Left ventricle myocardium inferior (tissue), 1 donor: ENCODE data around the gene AKR1C1. TPM values are rescaled to one million over a fixed set of nuclear protein-coding genes. Genes with fewer than 3 reads are reported as not detected.
"Not testable (repeated sequence)": the region's sequence is repeated elsewhere in the genome, so short reads cannot be mapped to it uniquely, and the experiment has no call there.

Experiments used
- DNase-seq: peaks from one replicate; pipeline ENCODE4 v3.0.0-alpha.2; 2020
- H3K27ac ChIP-seq: fragments of 200-600 bp; replicated peaks from 2 replicates; pipeline ENCODE4 v1.8.0; 2021
- H3K27me3 ChIP-seq: fragments of 200-600 bp; 2 replicates; pipeline ENCODE4 v1.8.0; 2021; ENCODE audit warnings: low read depth
- H3K36me3 ChIP-seq: fragments of 200-600 bp; 2 replicates; pipeline ENCODE4 v1.8.0; 2021
- H3K4me1 ChIP-seq: fragments of 200-600 bp; 2 replicates; pipeline ENCODE4 v1.8.0; 2021
- H3K4me3 ChIP-seq: fragments of 200-600 bp; 2 replicates; pipeline ENCODE4 v1.8.0; 2021; ENCODE audit warnings: mild to moderate bottlenecking, moderate library complexity
- H3K9me3 ChIP-seq: fragments of 200-600 bp; replicated peaks from 2 replicates; pipeline ENCODE4 v1.8.0; 2021
- intact Hi-C: fragments of 100-400 bp; cut with micrococcal nuclease; formaldehyde crosslinking; loops from one replicate; pipeline ENCODE4 v1.11.0; 2022
- total RNA-seq: library from RNA; stranded (reverse); fragmentation: NEBNext Ultra II Directional; extraction: Animal tissue kit (Norgen Biotek cat#: 25700); gene quantifications from one replicate; pipeline ENCODE4 v1.2.1, GENCODE V29; 2021
- TF ChIP-seq, protein P1 (sequence below): fragments of 200-600 bp; IDR thresholded peaks from 2 replicates; pipeline ENCODE4 v1.8.0; 2021; ENCODE audit warnings: antibody characterized with exemption, mild to moderate bottlenecking, borderline replicate concordance
- donor health status: DM: no; HTN: yes; CAD: no; lungs with severe emphysema.

The AKR1C1 gene
- total RNA-seq, 1 donor from 2014 or later = 34.1 TPM

DNA sequence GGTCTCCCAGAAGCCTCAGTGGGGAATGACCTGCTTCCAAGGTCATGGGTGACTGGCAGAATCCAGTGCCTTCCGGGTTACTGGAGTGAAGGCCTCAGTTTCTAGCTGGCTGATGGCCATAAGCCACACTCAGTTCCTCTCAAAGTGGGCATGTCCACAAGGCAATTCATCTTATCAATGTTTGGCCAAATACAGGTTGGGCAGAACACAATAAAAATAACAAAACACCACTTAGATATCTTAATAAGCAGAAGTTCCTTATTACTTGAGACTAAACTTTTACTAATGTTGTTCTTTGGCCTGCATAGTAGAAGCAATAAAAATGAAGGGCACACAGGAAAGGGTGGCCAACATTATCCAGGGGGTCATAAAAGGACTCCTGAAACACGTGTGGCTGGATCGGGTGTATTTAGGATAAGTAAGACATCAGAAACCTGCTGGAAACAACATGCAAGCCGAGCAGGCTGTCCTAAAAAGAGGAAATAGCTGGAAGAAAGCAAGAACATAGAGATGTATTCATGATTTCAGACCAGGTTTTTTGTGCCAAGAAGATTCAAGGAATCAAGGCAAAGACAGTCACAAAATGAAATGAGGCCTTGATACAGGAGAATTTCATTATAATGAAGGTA, 60.1 kb downstream of the AKR1C1 start:
- Histone ChIP-seq H3K36me3 (no peaks in the 10 kb centered on the region), H3K27ac (no peak overlapping the region), H3K9me3 (no peaks in the 10 kb centered on the region), H3K4me1 (peaks cover 25% of the 10 kb centered on the region), H3K4me3 (no peak overlapping the region), H3K27me3 (no peaks in the 10 kb centered on the region)
- intact Hi-C loops = no loop called here
- no peak for DNase-seq
- TF ChIP-seq, protein P1, sequence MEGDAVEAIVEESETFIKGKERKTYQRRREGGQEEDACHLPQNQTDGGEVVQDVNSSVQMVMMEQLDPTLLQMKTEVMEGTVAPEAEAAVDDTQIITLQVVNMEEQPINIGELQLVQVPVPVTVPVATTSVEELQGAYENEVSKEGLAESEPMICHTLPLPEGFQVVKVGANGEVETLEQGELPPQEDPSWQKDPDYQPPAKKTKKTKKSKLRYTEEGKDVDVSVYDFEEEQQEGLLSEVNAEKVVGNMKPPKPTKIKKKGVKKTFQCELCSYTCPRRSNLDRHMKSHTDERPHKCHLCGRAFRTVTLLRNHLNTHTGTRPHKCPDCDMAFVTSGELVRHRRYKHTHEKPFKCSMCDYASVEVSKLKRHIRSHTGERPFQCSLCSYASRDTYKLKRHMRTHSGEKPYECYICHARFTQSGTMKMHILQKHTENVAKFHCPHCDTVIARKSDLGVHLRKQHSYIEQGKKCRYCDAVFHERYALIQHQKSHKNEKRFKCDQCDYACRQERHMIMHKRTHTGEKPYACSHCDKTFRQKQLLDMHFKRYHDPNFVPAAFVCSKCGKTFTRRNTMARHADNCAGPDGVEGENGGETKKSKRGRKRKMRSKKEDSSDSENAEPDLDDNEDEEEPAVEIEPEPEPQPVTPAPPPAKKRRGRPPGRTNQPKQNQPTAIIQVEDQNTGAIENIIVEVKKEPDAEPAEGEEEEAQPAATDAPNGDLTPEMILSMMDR = no peak

DNA sequence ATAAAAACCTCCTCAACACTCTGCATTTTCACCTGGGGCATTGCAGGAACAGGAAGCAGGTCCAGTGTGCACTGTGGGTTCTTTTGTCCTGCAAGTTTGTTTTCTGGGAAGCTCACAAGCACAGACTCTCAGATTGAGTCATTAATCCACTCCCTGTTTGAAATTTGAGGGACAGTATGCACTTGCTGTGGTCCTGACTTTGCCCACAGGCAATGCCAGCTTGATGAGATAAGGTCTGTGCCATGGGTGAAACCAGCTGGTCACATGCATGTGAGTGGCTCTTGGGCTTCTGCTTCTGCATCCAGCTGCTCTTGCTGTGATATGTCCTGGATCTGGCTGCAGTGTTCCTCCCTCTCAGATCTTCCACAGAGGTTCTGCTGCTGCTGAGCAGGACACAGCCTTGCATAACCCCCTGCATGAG, 62.3 kb downstream of the AKR1C1 start:
- H3K27ac ChIP-seq, DNase-seq, H3K4me1 ChIP-seq, intact Hi-C loops, H3K36me3 ChIP-seq, H3K4me3 ChIP-seq, H3K27me3 ChIP-seq: not testable (repeated sequence)
- peaks cover 11% of the 10 kb centered on the region for H3K9me3 ChIP-seq

DNA sequence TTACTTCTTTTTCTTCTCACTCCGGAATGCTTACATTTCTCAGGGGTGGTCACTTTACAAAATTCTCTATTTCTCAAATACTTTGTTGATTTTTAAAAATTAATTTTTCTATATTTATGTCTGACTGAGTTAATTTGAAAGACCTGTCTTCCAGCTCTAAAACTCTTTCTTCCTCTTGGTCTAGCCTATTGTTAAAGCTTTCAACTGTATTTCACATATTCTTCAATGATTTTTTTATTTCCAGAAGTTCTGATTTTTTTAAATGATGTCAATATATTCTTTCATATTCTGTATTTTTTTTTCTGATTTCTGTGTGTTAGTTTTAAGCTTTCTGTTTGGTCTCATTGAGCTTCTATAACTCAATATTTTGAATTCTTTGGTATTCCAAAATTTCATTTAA, 67.8 kb downstream of the AKR1C1 start:
- no peak overlapping the region for H3K4me3 ChIP-seq
- intact Hi-C loops = no loop called here
- TF ChIP-seq, protein P1 = no peak
- H3K27me3 ChIP-seq = no peaks in the 10 kb centered on the region
- H3K27ac ChIP-seq = no peak overlapping the region
- H3K9me3 ChIP-seq = peaks cover 60% of the 10 kb centered on the region
- no peaks in the 10 kb centered on the region for H3K4me1 ChIP-seq
- H3K36me3 ChIP-seq = no peaks in the 10 kb centered on the region
- no peak for DNase-seq

DNA sequence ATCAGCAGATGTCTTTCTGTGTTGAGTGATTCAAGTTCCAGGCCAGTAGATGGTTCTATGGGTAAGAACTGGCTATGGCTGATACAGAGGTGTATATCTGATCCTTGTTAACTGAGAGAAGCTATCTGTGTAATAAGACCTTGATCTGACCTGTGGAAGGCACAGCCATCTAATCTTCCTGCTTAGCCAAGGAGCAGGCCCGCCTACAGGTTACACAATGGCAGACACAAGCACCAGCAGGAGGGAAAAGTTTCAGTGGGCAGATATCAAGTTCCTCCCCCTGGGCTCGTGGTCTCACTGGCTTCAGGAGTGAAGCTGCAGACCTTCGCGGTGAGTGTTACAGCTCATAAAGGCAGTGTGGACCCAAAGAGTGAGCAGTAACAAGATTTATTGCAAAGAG, 68.4 kb downstream of the AKR1C1 start:
- DNase-seq, H3K4me1 ChIP-seq, H3K27ac ChIP-seq, H3K4me3 ChIP-seq, H3K36me3 ChIP-seq, intact Hi-C loops, H3K27me3 ChIP-seq: not testable (repeated sequence)
- peaks cover 66% of the 10 kb centered on the region for H3K9me3 ChIP-seq

DNA sequence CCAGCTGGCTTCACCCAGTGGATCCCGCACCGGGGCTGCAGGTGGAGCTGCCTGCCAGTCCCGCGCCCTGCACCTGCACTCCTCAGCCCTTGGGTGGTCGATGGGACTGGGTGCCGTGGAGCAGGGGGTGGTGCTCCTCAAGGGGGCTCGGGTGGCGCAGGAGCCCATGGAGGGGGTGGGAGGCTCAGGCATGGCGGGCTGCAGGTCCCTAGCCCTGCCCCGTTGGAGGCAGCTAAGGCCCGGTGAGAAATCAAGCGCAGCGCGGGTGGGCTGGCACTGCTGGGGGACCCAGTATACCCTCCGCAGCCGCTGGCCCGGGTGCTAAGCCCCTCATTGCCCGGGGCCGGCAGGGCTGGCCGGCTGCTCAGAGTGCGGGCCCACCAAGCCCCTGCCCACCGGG, 69.2 kb downstream of the AKR1C1 start:
- H3K27me3 ChIP-seq, H3K27ac ChIP-seq, DNase-seq, H3K36me3 ChIP-seq, intact Hi-C loops, H3K4me1 ChIP-seq, H3K4me3 ChIP-seq: not testable (repeated sequence)
- H3K9me3 ChIP-seq = peaks cover 68% of the 10 kb centered on the region

Other genes starting within 250 kb of the AKR1C1 start
- 5.9 TPM for gene AKR1E2, start 137.2 kb upstream of the AKR1C1 start, total RNA-seq
- 17.5 TPM for gene AKR1C2, start 40.4 kb downstream of the AKR1C1 start, total RNA-seq
- 27.1 TPM for gene AKR1C3, start 131.0 kb downstream of the AKR1C1 start, total RNA-seq
- 0.22 TPM for gene AKR1C8, start 221.7 kb downstream of the AKR1C1 start, total RNA-seq
- not detected for gene AKR1C4, start 233.4 kb downstream of the AKR1C1 start, total RNA-seq